HG03045 (cell line): Measurements from ENCODE around the gene KRTAP4-2.
"Not testable (repeated sequence)": the region's sequence is repeated elsewhere in the genome, so short reads cannot be mapped to it uniquely, and the experiment has no call there.

Experiments
- ATAC-seq: cut with Tn5 transposase; IDR thresholded peaks from one replicate; pipeline ENCODE4 v1.9.1; 2021; ENCODE audit warnings: mild to moderate bottlenecking, moderate library complexity; ENCODE audit not compliant: unreplicated experiment

The KRTAP4-2 gene

DNA sequence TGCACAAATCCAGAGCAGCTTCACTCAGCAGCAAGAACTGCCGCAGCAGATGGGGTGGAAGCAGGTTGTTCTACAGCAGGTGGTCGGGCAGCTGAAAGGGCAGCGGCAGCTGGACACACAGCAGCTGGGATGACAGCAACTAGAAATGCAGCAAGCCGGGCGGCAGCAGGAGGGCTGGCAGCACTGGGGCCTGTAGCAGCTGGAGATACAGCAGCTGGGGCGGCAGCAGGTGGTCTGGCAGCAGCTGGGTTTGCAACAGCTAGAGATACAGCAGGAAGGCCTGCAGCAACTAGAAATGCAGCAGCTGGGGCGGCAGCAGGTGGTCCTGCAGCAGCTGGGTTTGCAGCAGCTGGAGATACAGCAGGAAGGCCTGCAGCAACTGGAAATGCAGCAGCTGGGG is 10.5 kb downstream of the KRTAP4-2 start:
- ATAC-seq: no peak

DNA sequence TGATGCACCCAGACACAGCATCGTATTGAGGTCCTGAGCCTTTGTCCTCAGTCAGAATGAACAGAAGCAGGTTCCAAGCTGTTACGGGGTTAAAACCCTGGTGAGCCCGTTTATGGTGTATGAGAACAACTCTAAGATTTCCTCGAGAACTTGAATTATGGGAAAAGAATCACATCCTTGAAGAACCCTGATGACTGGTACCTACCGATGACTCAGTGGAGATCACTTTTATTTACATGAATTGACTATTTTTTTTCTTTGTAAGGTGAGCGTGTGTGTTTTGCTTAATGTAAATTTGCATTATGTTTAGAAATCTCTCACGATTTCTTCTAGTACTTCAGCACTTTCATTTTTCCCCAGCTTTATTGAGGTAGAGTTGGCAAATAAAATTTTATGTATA is 14.2 kb downstream of the KRTAP4-2 start:
- ATAC-seq: no peak

DNA sequence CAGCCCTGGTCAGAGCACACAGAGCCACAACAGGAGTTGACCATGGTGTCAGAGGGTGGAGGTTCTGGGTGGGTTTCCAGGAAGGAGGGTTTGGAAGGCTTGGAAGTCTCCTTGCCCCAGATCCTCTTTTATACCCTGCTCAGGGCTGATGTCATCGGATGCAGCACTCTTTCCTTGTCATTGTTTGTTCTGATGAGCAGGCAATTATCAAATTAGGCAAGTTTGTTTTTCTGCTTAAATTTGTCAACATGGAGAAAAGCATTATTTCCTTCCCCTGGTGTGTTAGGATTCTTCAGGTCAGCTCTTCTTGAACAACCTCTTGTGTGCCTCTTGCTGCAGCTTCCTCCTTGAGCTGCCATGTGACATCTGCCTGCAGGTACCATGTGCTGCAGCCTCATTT is 17.4 kb downstream of the KRTAP4-2 start, which contains the start of gene KRTAP4-4:
TSS of gene KRTAP4-4 (minus strand) at position 101 of the 400 bp plus-strand sequence. CDS start at position 44, 57 bp downstream.
- ATAC-seq: no peak

DNA sequence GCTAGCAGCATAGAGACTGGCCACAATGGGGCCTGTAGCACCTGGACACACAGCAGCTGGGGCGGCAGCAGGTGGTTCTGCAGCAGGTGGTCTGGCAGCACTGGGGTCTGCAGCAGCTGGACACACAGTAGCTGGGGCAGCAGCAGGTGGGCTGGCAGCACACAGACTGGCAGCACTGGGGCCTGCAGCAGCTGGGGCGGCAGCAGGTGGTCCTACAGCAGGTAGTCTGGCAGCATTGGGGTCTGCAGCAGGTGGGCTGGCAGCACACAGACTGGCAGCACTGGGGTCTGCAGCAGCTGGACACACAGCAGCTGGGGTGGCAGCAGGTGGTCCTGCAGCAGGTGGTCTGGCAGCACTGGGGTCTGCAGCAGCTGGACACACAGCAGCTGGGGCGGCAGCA is 17.8 kb downstream of the KRTAP4-2 start:
- not testable (repeated sequence) for ATAC-seq

DNA sequence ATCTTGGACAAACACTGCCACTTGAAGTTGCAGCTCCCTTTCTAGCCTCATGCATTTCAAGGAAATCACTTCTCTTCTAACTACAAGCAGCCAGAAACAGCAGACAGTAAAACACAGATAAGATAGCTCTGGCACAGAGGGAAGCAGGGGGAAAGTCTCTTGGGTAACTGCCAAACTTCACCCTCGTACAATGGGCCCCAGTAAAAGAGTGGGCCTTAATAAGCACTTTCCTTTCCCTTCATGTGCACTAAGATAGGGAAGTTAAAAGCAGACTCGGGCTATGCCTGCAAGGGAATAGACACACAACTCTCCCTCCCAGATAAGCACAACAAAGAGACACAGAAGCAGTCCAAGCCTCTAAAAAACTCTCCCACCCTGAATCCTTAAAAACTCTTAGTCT is 24.2 kb downstream of the KRTAP4-2 start:
- ATAC-seq: no peak

DNA sequence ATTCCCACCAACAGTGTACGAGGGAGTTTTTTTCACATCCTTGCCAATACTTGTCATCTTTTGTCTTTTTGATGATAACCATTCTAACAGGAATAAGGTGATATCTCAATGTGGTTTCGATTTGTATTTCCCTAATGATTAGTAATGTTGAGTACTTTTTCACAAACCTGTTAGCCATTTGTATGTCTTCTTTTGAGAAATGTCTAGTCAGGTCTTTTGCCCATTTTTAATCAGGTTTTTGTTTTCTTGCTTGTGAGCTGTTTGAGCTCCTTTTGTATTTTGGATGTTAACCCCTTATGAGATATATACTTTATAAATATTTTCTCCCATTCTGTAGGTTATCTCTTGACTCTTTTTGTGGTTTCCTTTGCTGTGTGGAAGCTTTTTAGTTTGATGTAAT is 26.5 kb downstream of the KRTAP4-2 start:
- ATAC-seq: no peak

DNA sequence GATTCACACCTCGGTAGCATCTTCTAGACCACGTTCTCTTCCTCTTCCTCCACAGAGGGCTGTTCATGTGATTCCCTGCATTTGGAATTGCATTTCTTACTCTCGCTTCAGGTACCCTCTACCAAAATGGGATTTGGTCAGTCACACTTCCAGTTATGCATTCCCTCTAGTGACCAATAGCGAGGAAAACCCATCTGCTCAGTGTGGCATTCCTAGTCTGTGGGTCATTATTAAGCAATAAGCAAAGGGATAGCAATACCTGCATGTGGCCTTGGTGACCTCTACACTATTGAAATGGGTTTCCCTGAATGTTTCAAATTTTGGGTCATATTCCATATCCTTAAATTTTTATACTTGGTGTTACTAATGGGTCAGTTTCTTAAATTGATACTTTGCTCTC is 28.0 kb downstream of the KRTAP4-2 start:
- ATAC-seq: no peak

DNA sequence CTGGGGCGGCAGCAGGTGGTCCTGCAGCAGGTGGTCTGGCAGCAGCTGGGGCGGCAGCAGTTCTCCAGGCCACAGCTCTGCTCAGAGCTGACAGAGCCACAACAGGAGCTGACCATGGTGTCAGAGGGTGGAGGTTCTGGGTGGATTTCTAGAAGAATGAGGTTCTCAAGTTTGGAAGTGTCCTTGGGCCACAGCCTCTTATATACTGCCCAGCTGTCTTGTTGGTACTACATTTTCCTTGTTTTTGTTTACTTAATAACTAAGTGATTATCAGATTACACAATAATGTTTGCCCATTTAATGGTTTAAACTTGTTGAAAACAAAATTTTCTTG is 28.4 kb downstream of the KRTAP4-2 start, which contains the start of gene KRTAP4-5:
TSS of gene KRTAP4-5 (minus strand) at position 174 of the 334 bp plus-strand sequence. CDS start at position 116, 58 bp downstream.
- ATAC-seq: no peak

DNA sequence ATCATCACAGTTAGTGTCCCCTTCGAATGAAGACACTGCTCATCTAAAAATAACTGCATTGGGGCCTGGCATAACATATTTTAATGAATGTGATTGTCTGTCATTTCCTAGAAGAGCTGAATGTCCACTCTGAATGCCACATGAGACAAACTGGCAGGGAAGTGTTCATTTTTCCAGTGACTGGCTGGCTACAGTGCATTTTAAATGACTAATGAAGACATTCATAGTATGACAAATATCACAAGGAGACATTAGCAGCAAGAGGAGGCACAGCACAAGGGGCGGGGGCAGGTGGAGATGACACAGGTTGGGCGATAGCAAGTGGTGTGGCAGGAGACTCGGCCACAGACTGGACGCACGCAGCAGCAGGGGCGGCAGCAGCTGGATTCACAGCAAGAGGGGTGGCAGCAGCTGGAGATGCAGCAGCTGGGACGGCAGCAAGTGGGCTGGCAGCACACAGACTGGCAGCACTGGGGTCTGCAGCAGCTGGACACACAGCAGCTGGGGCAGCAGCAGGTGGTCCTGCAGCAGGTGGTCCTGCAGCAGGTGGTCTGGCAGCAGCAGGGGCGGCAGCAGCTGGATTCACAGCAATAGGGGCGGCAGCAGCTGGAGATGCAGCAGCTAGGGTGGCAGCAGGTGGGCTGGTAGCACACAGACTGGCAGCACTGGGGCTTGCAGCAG is 28.9 kb downstream of the KRTAP4-2 start:
- ATAC-seq: not testable (repeated sequence)

DNA sequence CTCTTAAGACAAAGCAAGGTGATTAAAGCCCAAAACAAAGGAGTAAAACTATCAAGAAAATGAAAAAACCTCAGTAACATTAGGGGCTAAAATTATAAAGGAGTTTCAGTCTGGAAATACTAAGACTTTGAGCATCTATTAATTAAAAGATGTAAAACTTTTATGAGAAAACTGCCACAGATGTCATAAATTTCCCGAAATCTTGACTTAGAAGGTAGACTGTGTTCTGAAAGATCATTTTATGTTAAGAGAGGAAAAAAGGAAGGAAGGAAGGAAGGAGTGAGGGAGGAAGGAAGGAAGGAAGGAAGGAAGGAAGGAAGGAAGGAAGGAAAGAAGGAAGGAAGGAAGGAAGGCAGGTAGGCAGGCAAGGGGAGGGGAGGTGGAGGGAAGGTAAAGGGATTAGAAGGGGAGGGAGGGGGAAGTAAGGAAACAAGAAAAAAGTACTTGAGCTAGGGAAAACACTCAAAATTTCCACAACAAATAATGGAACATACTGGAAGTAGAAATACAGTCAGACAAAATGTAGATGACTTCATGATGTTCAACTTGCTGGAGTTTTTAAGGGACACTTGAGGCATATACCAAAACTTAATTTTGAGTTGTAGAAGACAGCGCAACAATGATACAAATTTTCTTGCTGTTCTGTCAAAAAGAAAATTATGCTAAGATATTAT is 30.4 kb downstream of the KRTAP4-2 start:
- ATAC-seq: no peak

DNA sequence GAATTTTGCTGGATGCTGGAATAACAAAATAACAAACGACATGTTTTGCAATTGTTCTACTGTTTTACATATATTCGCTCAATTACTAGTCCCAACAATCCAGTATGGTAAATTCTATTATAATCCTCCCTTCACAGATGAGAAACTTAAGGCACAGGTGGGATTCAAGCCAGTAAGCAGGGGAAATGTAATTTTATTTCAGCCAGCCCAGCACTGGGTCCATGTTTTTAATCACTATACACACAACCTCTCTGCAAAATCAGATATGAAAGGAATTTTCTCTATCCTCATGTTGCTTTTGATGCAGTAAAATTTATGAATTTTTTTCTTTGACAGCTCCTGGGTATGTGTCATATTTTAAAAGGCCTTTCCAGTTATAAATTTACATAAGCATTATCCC is 32.8 kb downstream of the KRTAP4-2 start:
- ATAC-seq: no peak

DNA sequence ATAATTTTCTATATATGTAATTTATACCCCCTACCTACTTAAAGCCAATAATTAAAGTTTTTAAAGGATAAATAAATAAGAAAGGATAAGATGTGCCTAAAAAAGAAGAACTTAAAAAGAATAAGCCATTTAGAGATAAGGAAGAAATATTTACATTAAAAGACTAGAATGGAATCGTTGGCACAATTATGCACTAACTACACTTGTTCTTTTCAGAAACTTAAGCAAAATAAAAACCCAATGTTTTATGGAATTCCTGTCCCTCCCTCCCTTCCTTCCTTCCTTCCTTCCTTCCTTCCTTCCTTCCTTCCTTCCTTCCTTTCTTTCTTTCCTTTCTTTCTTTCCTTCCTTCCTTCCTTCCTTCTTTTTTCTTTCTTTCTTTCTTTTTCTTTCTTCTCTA is 33.2 kb downstream of the KRTAP4-2 start:
- ATAC-seq: no peak

DNA sequence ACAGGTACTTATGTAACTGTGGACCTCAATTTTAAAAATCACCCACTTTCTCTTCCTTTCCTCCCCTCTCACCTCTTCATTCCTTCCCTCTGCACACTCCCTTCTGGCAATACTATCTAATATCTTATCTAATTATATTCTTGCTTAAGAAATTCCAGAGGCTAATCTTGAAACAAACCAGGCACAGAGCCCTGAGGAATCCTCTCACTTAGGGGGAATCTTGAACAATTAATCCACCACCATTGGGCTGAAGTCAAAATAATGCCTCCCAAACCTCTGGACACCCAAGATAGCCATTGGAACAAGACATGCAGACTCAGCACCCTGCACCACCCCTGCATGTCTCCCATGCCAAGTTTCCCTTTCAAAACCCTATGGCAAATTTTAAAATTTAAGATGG is 36.7 kb downstream of the KRTAP4-2 start:
- no peak for ATAC-seq

DNA sequence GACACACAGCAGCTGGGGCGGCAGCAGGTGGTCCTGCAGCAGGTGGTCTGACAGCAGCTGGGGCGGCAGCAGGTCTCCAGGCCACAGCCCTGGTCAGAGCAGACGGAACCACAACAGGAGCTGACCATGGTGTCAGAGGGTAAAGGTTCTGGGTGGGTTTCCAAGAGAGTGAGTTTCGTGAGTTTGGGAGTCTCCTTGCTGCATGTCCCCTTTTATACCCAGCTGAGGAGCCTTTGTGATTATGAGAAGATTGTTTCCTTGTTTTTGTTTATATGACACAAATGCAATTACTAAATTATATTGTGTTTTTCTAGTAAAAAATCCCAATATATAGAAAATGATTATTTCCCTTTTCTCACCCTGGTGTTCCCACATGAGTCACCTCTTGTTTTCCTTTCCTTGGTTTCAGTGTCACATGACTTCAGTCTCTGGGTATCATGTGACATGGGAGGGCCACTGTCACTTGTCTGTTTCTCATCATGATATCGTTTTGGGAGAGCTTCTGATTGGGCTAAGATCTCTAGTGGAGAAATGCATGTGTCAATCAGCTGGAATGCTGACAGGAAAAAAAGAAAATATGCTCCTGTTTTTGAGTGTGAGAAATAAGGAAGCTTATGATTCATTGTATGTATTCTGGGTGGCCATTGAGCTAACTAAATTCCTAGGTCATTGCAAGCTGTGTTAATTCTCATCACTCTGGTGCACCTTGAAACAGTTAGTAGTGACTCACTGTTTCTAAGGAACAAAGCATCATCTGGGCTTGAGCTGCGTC is 37.5 kb downstream of the KRTAP4-2 start, which contains the start of gene KRTAP4-6:
TSS of gene KRTAP4-6 (minus strand) at position 185 of the 772 bp plus-strand sequence. CDS start at position 128, 57 bp downstream.
- no peak for ATAC-seq

DNA sequence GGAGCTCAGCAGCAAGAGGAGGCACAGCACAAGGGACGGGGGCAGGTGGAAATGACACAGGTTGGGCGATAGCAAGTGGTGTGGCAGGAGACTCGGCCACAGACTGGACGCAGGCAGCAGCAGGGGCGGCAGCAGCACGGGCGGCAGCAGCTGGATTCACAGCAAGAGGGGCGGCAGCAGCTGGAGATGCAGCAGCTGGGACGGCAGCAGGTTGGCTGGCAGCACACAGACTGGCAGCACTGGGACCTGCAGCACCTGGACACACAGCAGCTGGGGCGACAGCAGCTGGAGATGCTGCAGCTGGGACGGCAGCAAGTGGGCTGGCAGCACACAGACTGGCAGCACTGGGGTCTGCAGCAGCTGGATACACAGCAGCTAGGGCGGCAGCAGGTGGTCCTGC is 38.2 kb downstream of the KRTAP4-2 start:
- ATAC-seq: not testable (repeated sequence)

DNA sequence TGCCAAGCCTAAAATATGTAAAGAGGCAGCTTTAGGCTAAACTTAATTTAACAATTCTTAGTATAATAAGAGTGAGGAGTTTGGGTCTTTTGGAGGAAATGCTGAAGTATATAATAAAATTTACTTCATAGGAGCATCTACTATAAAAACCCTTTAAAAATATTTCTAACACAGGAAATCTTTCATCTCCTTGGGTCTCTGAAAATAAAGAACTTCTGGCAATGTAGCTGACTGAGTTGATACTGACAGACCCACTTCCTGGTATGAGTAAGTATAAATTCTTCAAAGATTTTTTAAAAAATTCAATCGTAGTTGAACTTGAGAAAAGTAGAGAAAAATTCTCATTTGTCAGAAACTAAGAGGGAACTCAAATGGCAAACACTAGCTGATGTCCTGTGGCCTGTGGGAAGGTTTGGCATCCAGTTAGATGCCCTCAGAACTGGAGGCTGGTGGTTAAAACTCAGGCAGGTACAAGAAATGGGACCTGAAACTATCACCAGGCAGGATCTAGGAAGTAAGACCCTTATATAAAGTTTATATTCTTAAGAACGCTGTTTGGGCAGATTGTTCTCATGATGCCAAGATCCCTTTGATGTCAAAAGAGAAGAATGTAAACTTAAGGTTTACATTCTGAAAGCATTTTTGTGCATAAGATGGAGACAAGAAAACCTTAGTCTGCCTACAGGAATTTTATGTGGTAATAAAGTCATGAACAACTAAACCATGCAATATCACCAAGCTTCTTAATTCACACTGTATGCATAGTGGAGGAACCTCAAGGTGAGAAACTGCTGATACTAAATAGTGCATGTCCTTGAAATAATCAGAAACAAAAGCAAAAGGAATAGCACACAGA is 43.9 kb downstream of the KRTAP4-2 start:
- no peak for ATAC-seq

DNA sequence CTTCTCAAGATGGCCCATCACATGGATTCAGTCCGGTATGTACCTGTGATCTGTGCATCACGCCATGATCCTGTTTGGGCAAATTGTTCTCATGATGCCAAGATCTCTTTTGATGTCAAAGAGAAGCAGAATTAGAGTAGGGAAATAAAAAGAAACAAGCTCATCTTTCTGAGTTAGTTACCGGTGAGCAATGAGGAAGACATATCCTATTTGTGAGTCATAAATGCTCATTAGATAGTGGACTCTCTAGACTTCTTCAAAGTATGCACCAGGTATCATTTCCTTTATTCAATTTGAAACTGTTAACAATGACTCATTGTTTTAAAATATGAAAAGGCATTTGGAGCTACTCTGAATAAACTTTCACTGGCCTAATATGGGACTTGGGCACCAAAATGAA is 46.0 kb downstream of the KRTAP4-2 start:
- no peak for ATAC-seq
